Measurements from ENCODE around the gene TSHZ2. TPM values are rescaled to one million over a fixed set of nuclear protein-coding genes. Genes with fewer than 3 reads are reported as not detected.

TSHZ2 gene
- total and polyA plus RNA-seq, 7 donors: 1.2 to 32.7 (median 14.0) TPM

- Histone ChIP-seq H3K9me3 (no peaks in the 10 kb centered on the region), H3K4me3 (no peak overlapping the region), H3K36me3 (no peaks in the 10 kb centered on the region), H3K27ac (no peak overlapping the region), H3K27me3 (no peaks in the 10 kb centered on the region), H3K4me1 (no peaks in the 10 kb centered on the region)
- intact Hi-C loops (cut with DNase I): no loop called here
- TF ChIP-seq POLR2AphosphoS5 (IDR thresholded peaks at IDR 0.05) (no peak), CTCF (IDR thresholded peaks at IDR 0.05) (no peak), POLR2A (IDR thresholded peaks at IDR 0.05) (no peak), EP300 (IDR thresholded peaks at IDR 0.05) (no peak)
- WGBS, 2 donors: 23 to 41% methylated on average over 5 of the region's 5 CpGs
- DNase-seq: no peak
These were observed 13.0 kb upstream of the TSHZ2 start for GRCh38 chr20:52959125-52959524.

- H3K27me3 ChIP-seq: no peaks in the 10 kb centered on the region
- no peak overlapping the region for H3K27ac ChIP-seq
- no peaks in the 10 kb centered on the region for H3K9me3 ChIP-seq
- WGBS, 2 donors: 60 to 70% methylated on average over 1 of the region's 1 CpG
- TF ChIP-seq EP300 (IDR thresholded peaks at IDR 0.05): no peak
- TF ChIP-seq CTCF (IDR thresholded peaks at IDR 0.05): no peak
- no peak for TF ChIP-seq POLR2AphosphoS5 (IDR thresholded peaks at IDR 0.05)
- no peak for TF ChIP-seq POLR2A (IDR thresholded peaks at IDR 0.05)
- intact Hi-C loops (cut with DNase I): no loop called here
- no peaks in the 10 kb centered on the region for H3K4me1 ChIP-seq
- DNase-seq: no peak
- H3K36me3 ChIP-seq: no peaks in the 10 kb centered on the region
- no peak overlapping the region for H3K4me3 ChIP-seq
These were observed 10.0 kb upstream of the TSHZ2 start for GRCh38 chr20:52962183-52962582.

- no peak for DNase-seq
- H3K27ac ChIP-seq: no peak overlapping the region
- 55 to 61% methylated on average over 3 of the region's 3 CpGs for WGBS, 2 donors
- no peaks in the 10 kb centered on the region for H3K36me3 ChIP-seq
- H3K9me3 ChIP-seq: no peaks in the 10 kb centered on the region
- no peaks in the 10 kb centered on the region for H3K4me1 ChIP-seq
- no peak overlapping the region for H3K4me3 ChIP-seq
- no peaks in the 10 kb centered on the region for H3K27me3 ChIP-seq
- intact Hi-C loops (cut with DNase I): no loop called here
- TF ChIP-seq CTCF (IDR thresholded peaks at IDR 0.05): no peak
- no peak for TF ChIP-seq EP300 (IDR thresholded peaks at IDR 0.05)
- TF ChIP-seq POLR2A (IDR thresholded peaks at IDR 0.05): no peak
- TF ChIP-seq POLR2AphosphoS5 (IDR thresholded peaks at IDR 0.05): no peak
These were observed 9.0 kb upstream of the TSHZ2 start for GRCh38 chr20:52963131-52963530.

- no peak for DNase-seq
- 42 to 62% methylated on average over 6 of the region's 6 CpGs for WGBS, 2 donors
- intact Hi-C loops (cut with DNase I): no loop called here
- no peak overlapping the region for H3K4me3 ChIP-seq
- no peaks in the 10 kb centered on the region for H3K36me3 ChIP-seq
- no peaks in the 10 kb centered on the region for H3K4me1 ChIP-seq
- no peaks in the 10 kb centered on the region for H3K27me3 ChIP-seq
- H3K27ac ChIP-seq: no peak overlapping the region
- TF ChIP-seq POLR2AphosphoS5 (IDR thresholded peaks at IDR 0.05): no peak
- no peak for TF ChIP-seq POLR2A (IDR thresholded peaks at IDR 0.05)
- TF ChIP-seq CTCF (IDR thresholded peaks at IDR 0.05): no peak
- no peak for TF ChIP-seq EP300 (IDR thresholded peaks at IDR 0.05)
- H3K9me3 ChIP-seq: no peaks in the 10 kb centered on the region
These were observed 8.0 kb upstream of the TSHZ2 start for GRCh38 chr20:52964131-52964530.

GRCh38 chr20:52965380-52965779, 6.8 kb upstream of the TSHZ2 start:
- no peaks in the 10 kb centered on the region for H3K27me3 ChIP-seq
- no peaks in the 10 kb centered on the region for H3K36me3 ChIP-seq
- H3K27ac ChIP-seq: no peak overlapping the region
- H3K9me3 ChIP-seq: no peaks in the 10 kb centered on the region
- no peak for DNase-seq
- intact Hi-C loops (cut with DNase I): no loop called here
- no peak overlapping the region for H3K4me3 ChIP-seq
- TF ChIP-seq POLR2AphosphoS5 (IDR thresholded peaks at IDR 0.05) (no peak), EP300 (IDR thresholded peaks at IDR 0.05) (no peak), POLR2A (IDR thresholded peaks at IDR 0.05) (no peak), CTCF (IDR thresholded peaks at IDR 0.05) (no peak)
- no peaks in the 10 kb centered on the region for H3K4me1 ChIP-seq
- 17 to 65% methylated on average over 1 of the region's 1 CpG for WGBS, 2 donors
